Neuronal stem cell (in vitro differentiated cells): Measurements from ENCODE around the gene PMS2. TPM values are rescaled to one million over a fixed set of nuclear protein-coding genes. Genes with fewer than 3 reads are reported as not detected.

Experiments
- small RNA-seq: library from polyadenylated mRNA; stranded (forward); fragments of <200 nt; extraction: miRNeasy Mini kit (QIAGEN cat#:217004); gene quantifications from one replicate; pipeline ENCODE3, GENCODE V24; 2013; ENCODE audit not compliant: insufficient read depth

Gene PMS2

Small RNAs within 50 kb of the gene (small RNA-seq; reads per million reads assigned to genes)
- gene RF00019 (not detected), gene RNU6-218P (not detected), gene SNORA80D (3.5 reads per million)
